Osteoblast (primary cell): ENCODE results near the gene ITGA3. TPM values are rescaled to one million over a fixed set of nuclear protein-coding genes. Genes with fewer than 3 reads are reported as not detected.

Source experiments
- DNase-seq: peaks from one replicate; pipeline ENCODE4 v3.0.0; 2011; ENCODE audit warnings: low spot score, mixed read lengths; ENCODE audit not compliant: insufficient read length; ENCODE audit errors: missing footprints
- H2AFZ ChIP-seq: 2 replicates; pipeline ENCODE4 v1.6.0; 2011; ENCODE audit warnings: mild to moderate bottlenecking, low read length
- H3K27ac ChIP-seq: 2 replicates; pipeline ENCODE4 v1.5.1; 2011; ENCODE audit warnings: mild to moderate bottlenecking, low read depth, low read length, moderate library complexity
- H3K27me3 ChIP-seq: 2 replicates; pipeline ENCODE4 v1.6.0; 2012; ENCODE audit warnings: mild to moderate bottlenecking, control low read depth, inconsistent platforms, low read length, moderate library complexity; ENCODE audit not compliant: insufficient read depth
- H3K36me3 ChIP-seq: 2 replicates; pipeline ENCODE4 v1.5.1; 2011; ENCODE audit warnings: mild to moderate bottlenecking, low read length, control low read depth, moderate library complexity; ENCODE audit not compliant: insufficient read depth
- H3K4me1 ChIP-seq: 2 replicates; pipeline ENCODE4 v1.5.1; 2011; ENCODE audit warnings: mild to moderate bottlenecking, low read length, control low read depth, moderate library complexity; ENCODE audit not compliant: insufficient read depth
- H3K4me2 ChIP-seq: 2 replicates; pipeline ENCODE4 v1.6.0; 2011; ENCODE audit warnings: mild to moderate bottlenecking, low read length; ENCODE audit not compliant: insufficient read depth
- H3K4me3 ChIP-seq: fragments of 200-600 bp; sonication (generic); 3 replicates; pipeline ENCODE4 v1.5.1; 2012; ENCODE audit warnings: mild to moderate bottlenecking, low read length, inconsistent platforms; ENCODE audit not compliant: insufficient read depth
- H3K79me2 ChIP-seq: 2 replicates; pipeline ENCODE4 v1.6.0; 2012; ENCODE audit warnings: mild to moderate bottlenecking, low read length, control low read depth, inconsistent platforms; ENCODE audit not compliant: insufficient read depth
- H3K9me3 ChIP-seq: 2 replicates; pipeline ENCODE4 v1.5.1; 2011; ENCODE audit warnings: low read depth, low read length, control low read depth
- H4K20me1 ChIP-seq: 2 replicates; pipeline ENCODE4 v1.6.0; 2012; ENCODE audit warnings: mild to moderate bottlenecking, low read length, control low read depth; ENCODE audit not compliant: insufficient read depth
- total RNA-seq: library from RNA; depleted of rRNA; stranded (reverse); fragments of >200 nt; gene quantifications from 2 replicates; pipeline ENCODE4 v1.2.3, GENCODE V29; 2012
- TF ChIP-seq, protein P1 (sequence below): IDR thresholded peaks from 2 replicates; pipeline ENCODE4 v1.5.1; 2011; ENCODE audit warnings: mild to moderate bottlenecking, low read depth, low read length, moderate library complexity; ENCODE audit errors: extremely low read depth

Gene ITGA3
- total RNA-seq, 1 donor, result 81.4 TPM

DNA sequence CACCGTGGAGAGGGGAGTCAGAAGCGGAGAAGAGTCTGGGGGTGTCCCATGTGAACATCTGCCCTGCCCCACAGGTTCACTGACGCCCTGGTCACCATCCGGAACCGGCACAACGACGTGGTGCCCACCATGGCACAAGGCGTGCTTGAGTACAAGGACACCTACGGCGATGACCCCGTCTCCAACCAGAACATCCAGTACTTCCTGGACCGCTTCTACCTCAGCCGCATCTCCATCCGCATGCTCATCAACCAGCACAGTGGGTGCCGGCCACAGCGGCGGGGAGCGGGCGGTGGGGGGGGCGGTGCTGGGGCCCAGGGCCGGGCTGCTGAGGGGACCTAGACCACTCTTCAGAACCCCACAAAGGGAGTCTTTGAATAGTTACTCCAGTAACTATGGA is 49.9 kb downstream of the ITGA3 start:
- Histone ChIP-seq H2AFZ (no peak overlapping the region), H3K9me3 (no peaks in the 10 kb centered on the region), H4K20me1 (peaks cover 19% of the 10 kb centered on the region), H3K79me2 (peaks cover 5% of the 10 kb centered on the region), H3K36me3 (peaks cover 7% of the 10 kb centered on the region), H3K4me1 (peaks cover 27% of the 10 kb centered on the region), H3K4me3 (no peak overlapping the region), H3K4me2 (no peak overlapping the region), H3K27me3 (no peaks in the 10 kb centered on the region), H3K27ac (no peak overlapping the region)
- TF ChIP-seq, protein P1, sequence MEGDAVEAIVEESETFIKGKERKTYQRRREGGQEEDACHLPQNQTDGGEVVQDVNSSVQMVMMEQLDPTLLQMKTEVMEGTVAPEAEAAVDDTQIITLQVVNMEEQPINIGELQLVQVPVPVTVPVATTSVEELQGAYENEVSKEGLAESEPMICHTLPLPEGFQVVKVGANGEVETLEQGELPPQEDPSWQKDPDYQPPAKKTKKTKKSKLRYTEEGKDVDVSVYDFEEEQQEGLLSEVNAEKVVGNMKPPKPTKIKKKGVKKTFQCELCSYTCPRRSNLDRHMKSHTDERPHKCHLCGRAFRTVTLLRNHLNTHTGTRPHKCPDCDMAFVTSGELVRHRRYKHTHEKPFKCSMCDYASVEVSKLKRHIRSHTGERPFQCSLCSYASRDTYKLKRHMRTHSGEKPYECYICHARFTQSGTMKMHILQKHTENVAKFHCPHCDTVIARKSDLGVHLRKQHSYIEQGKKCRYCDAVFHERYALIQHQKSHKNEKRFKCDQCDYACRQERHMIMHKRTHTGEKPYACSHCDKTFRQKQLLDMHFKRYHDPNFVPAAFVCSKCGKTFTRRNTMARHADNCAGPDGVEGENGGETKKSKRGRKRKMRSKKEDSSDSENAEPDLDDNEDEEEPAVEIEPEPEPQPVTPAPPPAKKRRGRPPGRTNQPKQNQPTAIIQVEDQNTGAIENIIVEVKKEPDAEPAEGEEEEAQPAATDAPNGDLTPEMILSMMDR, result no peak
- DNase-seq, result peak; percentile 65

DNA sequence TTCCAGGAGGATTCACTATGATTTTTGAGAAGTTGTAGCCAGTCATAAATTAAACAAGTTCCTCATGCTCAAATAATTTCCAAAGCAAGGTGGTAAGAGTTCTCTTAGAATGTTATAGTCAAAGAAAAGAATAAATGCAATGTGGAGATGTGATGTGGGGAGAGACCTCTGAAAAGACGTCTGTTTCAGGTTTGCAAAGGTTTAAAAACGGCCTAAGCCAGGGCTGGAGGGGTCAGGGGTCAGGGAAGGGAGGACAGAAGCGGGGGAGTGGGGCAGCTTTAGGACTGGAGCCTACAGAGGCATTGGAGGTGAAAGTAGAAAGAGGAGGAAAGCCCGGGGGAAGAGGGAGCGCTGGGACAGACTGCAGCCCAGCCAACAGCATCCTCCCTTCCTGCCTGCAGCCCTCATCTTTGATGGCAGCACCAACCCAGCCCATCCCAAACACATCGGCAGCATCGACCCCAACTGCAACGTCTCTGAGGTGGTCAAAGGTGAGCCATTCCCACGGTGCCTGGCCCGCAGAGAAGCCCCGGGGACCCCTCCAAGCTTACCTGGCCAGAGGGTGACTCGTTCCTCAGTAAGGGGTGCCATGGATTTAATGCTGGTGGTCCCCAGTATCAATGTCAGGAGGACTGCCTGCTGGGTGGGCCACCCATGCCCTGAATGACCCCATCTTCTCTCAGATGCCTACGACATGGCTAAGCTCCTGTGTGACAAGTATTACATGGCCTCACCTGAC is 50.7 kb downstream of the ITGA3 start:
- Histone ChIP-seq H3K79me2 (peaks cover 5% of the 10 kb centered on the region), H3K4me1 (peaks cover 20% of the 10 kb centered on the region), H3K9me3 (no peaks in the 10 kb centered on the region), H3K4me2 (no peak overlapping the region), H3K36me3 (peaks cover 7% of the 10 kb centered on the region), H4K20me1 (peaks cover 19% of the 10 kb centered on the region), H3K27me3 (no peaks in the 10 kb centered on the region), H3K4me3 (no peak overlapping the region), H2AFZ (no peak overlapping the region), H3K27ac (no peak overlapping the region)
- DNase-seq, result peak; percentile 76
- TF ChIP-seq, protein P1, result no peak

DNA sequence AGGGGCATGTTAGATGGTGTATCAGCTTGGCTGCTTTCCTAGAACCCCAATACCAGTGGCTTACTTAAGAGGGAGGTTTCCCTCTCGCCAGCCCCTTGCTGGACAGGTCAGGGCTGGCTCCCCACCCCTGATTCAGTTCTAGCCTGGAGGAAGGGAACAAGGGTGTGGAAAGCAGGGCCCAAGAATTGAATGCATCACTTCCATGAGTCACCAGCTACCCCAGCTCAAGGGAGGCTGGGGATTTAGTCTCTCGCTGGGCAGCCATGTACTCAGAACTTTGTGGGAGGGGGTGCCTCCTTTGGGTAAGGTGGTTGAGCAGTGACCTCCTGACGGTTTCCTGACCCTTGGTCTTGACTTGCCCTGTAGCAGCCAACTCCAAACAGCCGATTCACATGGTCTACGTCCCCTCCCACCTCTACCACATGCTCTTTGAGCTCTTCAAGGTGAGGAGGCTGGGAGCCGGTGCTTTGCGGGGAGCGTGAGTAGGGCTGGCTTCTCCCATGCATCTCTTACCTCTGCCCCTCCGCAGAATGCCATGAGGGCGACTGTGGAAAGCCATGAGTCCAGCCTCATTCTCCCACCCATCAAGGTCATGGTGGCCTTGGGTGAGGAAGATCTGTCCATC is 52.0 kb downstream of the ITGA3 start:
- Histone ChIP-seq H3K27ac (no peak overlapping the region), H3K4me2 (no peak overlapping the region), H4K20me1 (peaks cover 14% of the 10 kb centered on the region), H3K9me3 (no peaks in the 10 kb centered on the region), H2AFZ (no peak overlapping the region), H3K4me3 (no peak overlapping the region), H3K36me3 (peaks cover 7% of the 10 kb centered on the region), H3K27me3 (no peaks in the 10 kb centered on the region), H3K4me1 (peaks cover 10% of the 10 kb centered on the region), H3K79me2 (peaks cover under 1% of the 10 kb centered on the region)
- TF ChIP-seq, protein P1, result no peak
- DNase-seq, result peak; percentile 99

DNA sequence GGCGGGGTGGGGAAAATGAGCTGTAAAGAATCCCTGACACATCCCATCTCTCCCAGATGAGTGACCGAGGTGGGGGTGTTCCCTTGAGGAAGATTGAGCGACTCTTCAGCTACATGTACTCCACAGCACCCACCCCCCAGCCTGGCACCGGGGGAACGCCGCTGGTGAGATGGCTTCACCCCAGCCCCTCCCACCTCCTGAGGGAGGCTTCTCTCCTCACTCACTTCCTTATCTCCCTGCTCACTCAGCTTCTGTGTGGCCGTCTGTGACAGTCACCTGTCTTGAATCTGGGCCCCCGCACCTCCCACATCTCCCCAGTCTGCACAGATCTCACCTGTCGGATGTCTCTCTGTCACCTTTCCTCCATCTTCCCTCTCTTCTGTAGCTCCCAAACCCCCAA is 52.6 kb downstream of the ITGA3 start:
- peak; percentile 58 for DNase-seq
- Histone ChIP-seq H3K4me3 (no peak overlapping the region), H3K27me3 (no peaks in the 10 kb centered on the region), H4K20me1 (peaks cover 7% of the 10 kb centered on the region), H3K36me3 (peaks cover 7% of the 10 kb centered on the region), H3K27ac (no peak overlapping the region), H3K79me2 (no peaks in the 10 kb centered on the region), H3K4me2 (no peak overlapping the region), H3K4me1 (peaks cover 10% of the 10 kb centered on the region), H2AFZ (no peak overlapping the region), H3K9me3 (no peaks in the 10 kb centered on the region)
- TF ChIP-seq, protein P1, result no peak
